ENCODE results near the gene SPEF1. TPM values are rescaled to one million over a fixed set of nuclear protein-coding genes. Genes with fewer than 3 reads are reported as not detected.

The SPEF1 gene
- total and polyA plus RNA-seq, 2 of the 13 experiments (the other 11 are each of a cell fraction or from before 2014, with no cell fraction given) = 0.11 to 0.27 TPM

- Histone ChIP-seq H3K4me3 (replicated peaks in 1 of 3; ENCODE audit: insufficient read depth in 1 of 3, low read depth in 2 of 3, low read length in 3 of 3) (peak overlapping the region in 1 of 3 experiments; percentile 39; a peak in 1 of 6 replicates), H3K4me1 (ENCODE audit: insufficient read depth, low read length) (peaks cover 43% of the 10 kb centered on the region), H2AFZ (ENCODE audit: low read length) (peak overlapping the region; percentile 3), H3K36me3 (replicated peaks in 1 of 2; ENCODE audit: control insufficient read depth in 1 of 2, insufficient read depth in 2 of 2, low read length in 2 of 2) (no peaks in the 10 kb centered on the region), H3K79me2 (ENCODE audit: insufficient read depth, low read length) (no peaks in the 10 kb centered on the region), H3K27me3 (ENCODE audit: control insufficient read depth in 1 of 2, insufficient read depth in 2 of 2, low read length in 2 of 2) (peaks cover 6 to 17% of the 10 kb centered on the region in 2 experiments), H3K9ac (ENCODE audit: insufficient read depth, low read depth, low read length) (peak overlapping the region; percentile 32; the same call in 1 of the 2 replicates), H4K20me1 (ENCODE audit: insufficient read depth, low read length) (no peaks in the 10 kb centered on the region), H3K27ac (ENCODE audit: extremely low read length, insufficient read depth, low read length) (no peak overlapping the region), H3K9me3 (ENCODE audit: low read length) (no peaks in the 10 kb centered on the region), H3K4me2 (ENCODE audit: low read depth, low read length) (peak overlapping the region; percentile 52)
- DNase-seq (ENCODE audit: low spot score) (no peak), ATAC-seq (peak; percentile 66), FAIRE-seq (no peak)
- in situ Hi-C loops (cut with HindIII; ENCODE audit: extremely low pct_ligation_motif_present, low pct_unique_long_range_greater_than_20kb) = no loop called here
- intact Hi-C loops (cut with micrococcal nuclease; ENCODE audit: unreplicated experiment) = no loop called here
- no TSS peak for BruUV-seq (replicated peaks)
- 44% methylated on average over 19 of the region's 19 CpGs for WGBS (ENCODE audit: low lambda C conversion rate)
- POLR2A ChIA-PET = interaction anchor here (1.0 to 2.7 kb wide), 3 partner anchors 10 to 81 kb away, joined by 4 to 13 read pairs (median 6); partner anchors contain the start of gene AP5S1
- CTCF ChIA-PET (ENCODE audit: low intra/inter-chr PET ratio, low total read pairs) = no interaction called here
- TF ChIP-seq CAMTA2 (CRISPR knock-in tag; IDR thresholded peaks at IDR 0.05; ENCODE audit: borderline replicate concordance) (peak; percentile 32; the same call in 1 of the 2 replicates), ZFP36L2 (CRISPR knock-in tag; IDR thresholded peaks at IDR 0.05) (no peak), ARNT2 (CRISPR knock-in tag; IDR thresholded peaks at IDR 0.05; ENCODE audit: low read depth) (peak; percentile 27; the same call in 1 of the 2 replicates), PRDM10 (CRISPR knock-in tag; IDR thresholded peaks at IDR 0.05; ENCODE audit: low read depth) (no peak), SMAD1 (CRISPR knock-in tag; IDR thresholded peaks at IDR 0.05; ENCODE audit: borderline replicate concordance, low read depth) (peak; percentile 21; the same call in 1 of the 2 replicates), ZNF607 (CRISPR knock-in tag; IDR thresholded peaks at IDR 0.05; ENCODE audit: borderline replicate concordance) (peak; percentile 82; the same call in 1 of the 2 replicates), ZNF646 (CRISPR knock-in tag; IDR thresholded peaks at IDR 0.05) (peak; percentile 5; the same call in 1 of the 2 replicates), RFXAP (CRISPR knock-in tag; IDR thresholded peaks at IDR 0.05; ENCODE audit: borderline replicate concordance) (peak; percentile 42; the same call in 1 of the 2 replicates), HINFP (CRISPR knock-in tag; IDR thresholded peaks at IDR 0.05; ENCODE audit: low read depth) (0 out of 2 replicates have a peak, but pooled peaks have one; percentile 23), KDM4B (CRISPR knock-in tag; IDR thresholded peaks at IDR 0.05) (no peak)
Measured at GRCh38 chr20:3739054-3739925, 42.0 kb downstream of the SPEF1 start.
